Measurements from ENCODE around the gene MOV10L1. TPM values are rescaled to one million over a fixed set of nuclear protein-coding genes. Genes with fewer than 3 reads are reported as not detected.

MOV10L1 gene
- under 1 TPM; 0.27 to 0.50 TPM for total RNA-seq

GRCh38 chr22:50089682-50090411 is at the start of gene MOV10L1:
Gene MOV10L1 (plus strand): TSS chr22:50090006. CDS start chr22:50090089, 83 bp downstream.
- DNase-seq, result no peak
- no peak for TF ChIP-seq CTCF (IDR thresholded peaks at IDR 0.05)
- no peak within 1 kb of the TSS for H3K4me3 ChIP-seq
- no peaks in the 10 kb centered on the region for H3K36me3 ChIP-seq
- no peaks in the 10 kb centered on the region for H3K4me1 ChIP-seq
- no peak within 1 kb of the TSS for H3K27ac ChIP-seq
- H3K9ac ChIP-seq (ENCODE audit: low read depth in 2 of 2, low read length in 2 of 2), result no peak within 1 kb of the TSS
- H3K9me3 ChIP-seq, result no peaks in the 10 kb centered on the region
- H3K27me3 ChIP-seq, result no peaks in the 10 kb centered on the region
- intact Hi-C loops (cut with DNase I), result no loop called here

- intact Hi-C loops (cut with DNase I), result no loop called here
- Histone ChIP-seq H3K36me3 (no peaks in the 10 kb centered on the region), H3K9ac (ENCODE audit: low read depth in 2 of 2, low read length in 2 of 2) (no peak overlapping the region), H3K4me3 (no peak overlapping the region), H3K9me3 (no peaks in the 10 kb centered on the region), H3K4me1 (no peaks in the 10 kb centered on the region), H3K27ac (no peak overlapping the region), H3K27me3 (peaks cover 2% of the 10 kb centered on the region)
- DNase-seq, result no peak
- TF ChIP-seq CTCF (IDR thresholded peaks at IDR 0.05), result no peak
These were observed 49.1 kb upstream of the MOV10L1 start for GRCh38 chr22:50040717-50041116.

GRCh38 chr22:50041361-50042065 is 48.3 kb upstream of the MOV10L1 start:
- no peak for TF ChIP-seq CTCF (IDR thresholded peaks at IDR 0.05)
- DNase-seq, result no peak
- Histone ChIP-seq H3K4me1 (no peaks in the 10 kb centered on the region), H3K9ac (ENCODE audit: low read depth in 2 of 2, low read length in 2 of 2) (no peak overlapping the region), H3K4me3 (no peak overlapping the region), H3K9me3 (no peaks in the 10 kb centered on the region), H3K27ac (no peak overlapping the region), H3K27me3 (no peaks in the 10 kb centered on the region), H3K36me3 (no peaks in the 10 kb centered on the region)
- intact Hi-C loops (cut with DNase I), result no loop called here

- no peaks in the 10 kb centered on the region for H3K27me3 ChIP-seq
- no peaks in the 10 kb centered on the region for H3K36me3 ChIP-seq
- no peak overlapping the region for H3K4me3 ChIP-seq
- no peak overlapping the region for H3K27ac ChIP-seq
- intact Hi-C loops (cut with DNase I), result no loop called here
- H3K9ac ChIP-seq (ENCODE audit: low read depth in 2 of 2, low read length in 2 of 2), result no peak overlapping the region
- no peaks in the 10 kb centered on the region for H3K4me1 ChIP-seq
- no peak for DNase-seq
- H3K9me3 ChIP-seq, result no peaks in the 10 kb centered on the region
- TF ChIP-seq CTCF (IDR thresholded peaks at IDR 0.05), result no peak
These were observed 45.2 kb upstream of the MOV10L1 start for GRCh38 chr22:50044485-50045118.

- Histone ChIP-seq H3K27me3 (no peaks in the 10 kb centered on the region), H3K36me3 (no peaks in the 10 kb centered on the region), H3K27ac (no peak overlapping the region), H3K4me3 (no peak overlapping the region), H3K9me3 (no peaks in the 10 kb centered on the region), H3K4me1 (no peaks in the 10 kb centered on the region), H3K9ac (ENCODE audit: low read depth in 2 of 2, low read length in 2 of 2) (no peak overlapping the region)
- no peak for DNase-seq
- TF ChIP-seq CTCF (IDR thresholded peaks at IDR 0.05), result no peak
- intact Hi-C loops (cut with DNase I), result no loop called here
These were observed 44.4 kb upstream of the MOV10L1 start for GRCh38 chr22:50045211-50046018.

Data from colonic mucosa (tissue), 4 donors.